ENCODE data around the gene KHDRBS1.

DNA sequence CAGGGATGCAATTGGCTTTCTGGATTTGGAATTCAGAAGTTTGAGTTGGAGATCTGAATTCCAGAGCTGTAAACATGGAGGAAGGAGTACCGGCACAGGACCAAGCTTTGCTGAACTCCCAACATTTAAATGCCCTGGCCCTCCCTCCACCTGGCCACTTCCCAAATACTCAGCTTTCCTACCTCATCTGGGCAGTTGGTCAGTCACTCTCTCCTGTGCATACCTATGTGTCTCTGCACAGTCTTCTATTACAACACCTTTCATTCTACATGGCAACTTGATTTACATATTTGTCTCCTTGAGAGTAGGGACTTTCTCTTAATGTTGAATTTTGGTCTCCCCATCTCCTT, 6.1 kb upstream of the KHDRBS1 start:
- no peak for TF ChIP-seq EZH2 (IDR thresholded peaks at IDR 0.05; ENCODE audit: borderline replicate concordance, low read depth, low read length)
- TF ChIP-seq POLR2A (conservative IDR thresholded peaks at IDR 0.05), result no peak
- TF ChIP-seq, protein P1, sequence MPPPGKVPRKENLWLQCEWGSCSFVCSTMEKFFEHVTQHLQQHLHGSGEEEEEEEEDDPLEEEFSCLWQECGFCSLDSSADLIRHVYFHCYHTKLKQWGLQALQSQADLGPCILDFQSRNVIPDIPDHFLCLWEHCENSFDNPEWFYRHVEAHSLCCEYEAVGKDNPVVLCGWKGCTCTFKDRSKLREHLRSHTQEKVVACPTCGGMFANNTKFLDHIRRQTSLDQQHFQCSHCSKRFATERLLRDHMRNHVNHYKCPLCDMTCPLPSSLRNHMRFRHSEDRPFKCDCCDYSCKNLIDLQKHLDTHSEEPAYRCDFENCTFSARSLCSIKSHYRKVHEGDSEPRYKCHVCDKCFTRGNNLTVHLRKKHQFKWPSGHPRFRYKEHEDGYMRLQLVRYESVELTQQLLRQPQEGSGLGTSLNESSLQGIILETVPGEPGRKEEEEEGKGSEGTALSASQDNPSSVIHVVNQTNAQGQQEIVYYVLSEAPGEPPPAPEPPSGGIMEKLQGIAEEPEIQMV (tag; conservative IDR thresholded peaks at IDR 0.05; ENCODE audit: low read depth), result no peak
- no peak for TF ChIP-seq RBFOX2 (IDR thresholded peaks at IDR 0.05; ENCODE audit: low read depth, low read length)
- no peak for TF ChIP-seq JUNB (CRISPR knock-in tag; conservative IDR thresholded peaks at IDR 0.05)
- TF ChIP-seq RBM22 (IDR thresholded peaks at IDR 0.05; ENCODE audit: low read depth, low read length, poor library complexity, severe bottlenecking), result no peak
- TF ChIP-seq YY1 (IDR thresholded peaks at IDR 0.05; ENCODE audit: borderline replicate concordance in 1 of 3, control insufficient read depth in 1 of 3, extremely low read depth in 1 of 3, insufficient read depth in 3 of 3, insufficient read length in 1 of 3, insufficient replicate concordance in 2 of 3, low read depth in 1 of 3, low read length in 2 of 3), result no peak
- TF ChIP-seq SIN3A (IDR thresholded peaks at IDR 0.05; ENCODE audit: borderline replicate concordance in 2 of 2, control insufficient read depth in 1 of 2, low read depth in 2 of 2, low read length in 2 of 2), result no peak
- TF ChIP-seq NFIX (CRISPR knock-in tag; IDR thresholded peaks at IDR 0.05; ENCODE audit: low read depth), result no peak
- TF ChIP-seq RHOXF2B (CRISPR knock-in tag; conservative IDR thresholded peaks at IDR 0.05), result no peak
- no peak for TF ChIP-seq NFXL1 (CRISPR knock-in tag; IDR thresholded peaks at IDR 0.05)
- TF ChIP-seq, protein P2, sequence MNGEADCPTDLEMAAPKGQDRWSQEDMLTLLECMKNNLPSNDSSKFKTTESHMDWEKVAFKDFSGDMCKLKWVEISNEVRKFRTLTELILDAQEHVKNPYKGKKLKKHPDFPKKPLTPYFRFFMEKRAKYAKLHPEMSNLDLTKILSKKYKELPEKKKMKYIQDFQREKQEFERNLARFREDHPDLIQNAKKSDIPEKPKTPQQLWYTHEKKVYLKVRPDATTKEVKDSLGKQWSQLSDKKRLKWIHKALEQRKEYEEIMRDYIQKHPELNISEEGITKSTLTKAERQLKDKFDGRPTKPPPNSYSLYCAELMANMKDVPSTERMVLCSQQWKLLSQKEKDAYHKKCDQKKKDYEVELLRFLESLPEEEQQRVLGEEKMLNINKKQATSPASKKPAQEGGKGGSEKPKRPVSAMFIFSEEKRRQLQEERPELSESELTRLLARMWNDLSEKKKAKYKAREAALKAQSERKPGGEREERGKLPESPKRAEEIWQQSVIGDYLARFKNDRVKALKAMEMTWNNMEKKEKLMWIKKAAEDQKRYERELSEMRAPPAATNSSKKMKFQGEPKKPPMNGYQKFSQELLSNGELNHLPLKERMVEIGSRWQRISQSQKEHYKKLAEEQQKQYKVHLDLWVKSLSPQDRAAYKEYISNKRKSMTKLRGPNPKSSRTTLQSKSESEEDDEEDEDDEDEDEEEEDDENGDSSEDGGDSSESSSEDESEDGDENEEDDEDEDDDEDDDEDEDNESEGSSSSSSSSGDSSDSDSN (IDR thresholded peaks at IDR 0.05; ENCODE audit: borderline replicate concordance in 1 of 2, low read depth in 2 of 2, low read length in 2 of 2), result no peak
- no peak for TF ChIP-seq EP300 (IDR thresholded peaks at IDR 0.05; ENCODE audit: low read length)
- no peak for TF ChIP-seq HDAC2 (IDR thresholded peaks at IDR 0.05)

Data from K562 (cell line).